Measurements from ENCODE around the gene ATF4.

The ATF4 gene

GRCh38 chr22:39514373-39514973, 5.9 kb upstream of the ATF4 start:
- peaks cover 35% of the 10 kb centered on the region for H3K36me3 ChIP-seq (ENCODE audit: control insufficient read depth, insufficient read depth, low read length)
- no peaks in the 10 kb centered on the region for H3K27me3 ChIP-seq (replicated peaks; ENCODE audit: control insufficient read depth, insufficient read depth, low read length)
- no peak overlapping the region for H3K4me3 ChIP-seq (replicated peaks; ENCODE audit: low read depth, low read length)
- peak; percentile 68 for TF ChIP-seq CTCF (IDR thresholded peaks at IDR 0.05; ENCODE audit: insufficient read depth, low read length, poor library complexity, severe bottlenecking)
- no peak for DNase-seq (ENCODE audit: extremely low read depth, insufficient read length)

- DNase-seq (ENCODE audit: extremely low read depth, insufficient read length): no peak
- Histone ChIP-seq H3K4me3 (replicated peaks; ENCODE audit: low read depth, low read length) (no peak overlapping the region), H3K36me3 (ENCODE audit: control insufficient read depth, insufficient read depth, low read length) (peaks cover 34% of the 10 kb centered on the region), H3K27me3 (replicated peaks; ENCODE audit: control insufficient read depth, insufficient read depth, low read length) (no peaks in the 10 kb centered on the region)
- TF ChIP-seq CTCF (IDR thresholded peaks at IDR 0.05; ENCODE audit: insufficient read depth, low read length, poor library complexity, severe bottlenecking): no peak
Measured at GRCh38 chr22:39515266-39516050, 4.9 kb upstream of the ATF4 start.

GRCh38 chr22:39517470-39517869, 2.9 kb upstream of the ATF4 start:
- no peaks in the 10 kb centered on the region for H3K27me3 ChIP-seq (replicated peaks; ENCODE audit: control insufficient read depth, insufficient read depth, low read length)
- no peak for DNase-seq (ENCODE audit: extremely low read depth, insufficient read length)
- peaks cover 35% of the 10 kb centered on the region for H3K36me3 ChIP-seq (ENCODE audit: control insufficient read depth, insufficient read depth, low read length)
- no peak overlapping the region for H3K4me3 ChIP-seq (replicated peaks; ENCODE audit: low read depth, low read length)
- TF ChIP-seq CTCF (IDR thresholded peaks at IDR 0.05; ENCODE audit: insufficient read depth, low read length, poor library complexity, severe bottlenecking): no peak

GRCh38 chr22:39518144-39518786, 2.1 kb upstream of the ATF4 start:
- TF ChIP-seq CTCF (IDR thresholded peaks at IDR 0.05; ENCODE audit: insufficient read depth, low read length, poor library complexity, severe bottlenecking): no peak
- DNase-seq (ENCODE audit: extremely low read depth, insufficient read length): no peak
- Histone ChIP-seq H3K27me3 (replicated peaks; ENCODE audit: control insufficient read depth, insufficient read depth, low read length) (no peaks in the 10 kb centered on the region), H3K36me3 (ENCODE audit: control insufficient read depth, insufficient read depth, low read length) (peaks cover 42% of the 10 kb centered on the region), H3K4me3 (replicated peaks; ENCODE audit: low read depth, low read length) (no peak overlapping the region)

- Histone ChIP-seq H3K36me3 (ENCODE audit: control insufficient read depth, insufficient read depth, low read length) (peaks cover 39% of the 10 kb centered on the region), H3K4me3 (replicated peaks; ENCODE audit: low read depth, low read length) (peak overlapping the region; percentile 94), H3K27me3 (replicated peaks; ENCODE audit: control insufficient read depth, insufficient read depth, low read length) (no peaks in the 10 kb centered on the region)
- no peak for TF ChIP-seq CTCF (IDR thresholded peaks at IDR 0.05; ENCODE audit: insufficient read depth, low read length, poor library complexity, severe bottlenecking)
- no peak for DNase-seq (ENCODE audit: extremely low read depth, insufficient read length)
Measured at GRCh38 chr22:39518996-39519680, 1.2 kb upstream of the ATF4 start.

Data from GM06990 (cell line).